HG03196 (cell line): ENCODE measurements around the gene CCL4.
"Not testable (repeated sequence)": the region's sequence is repeated elsewhere in the genome, so short reads cannot be mapped to it uniquely, and the experiment has no call there.

Experiments
- ATAC-seq: cut with Tn5 transposase; IDR thresholded peaks from one replicate; pipeline ENCODE4 v1.9.1; 2021; ENCODE audit not compliant: unreplicated experiment

Gene CCL4

DNA sequence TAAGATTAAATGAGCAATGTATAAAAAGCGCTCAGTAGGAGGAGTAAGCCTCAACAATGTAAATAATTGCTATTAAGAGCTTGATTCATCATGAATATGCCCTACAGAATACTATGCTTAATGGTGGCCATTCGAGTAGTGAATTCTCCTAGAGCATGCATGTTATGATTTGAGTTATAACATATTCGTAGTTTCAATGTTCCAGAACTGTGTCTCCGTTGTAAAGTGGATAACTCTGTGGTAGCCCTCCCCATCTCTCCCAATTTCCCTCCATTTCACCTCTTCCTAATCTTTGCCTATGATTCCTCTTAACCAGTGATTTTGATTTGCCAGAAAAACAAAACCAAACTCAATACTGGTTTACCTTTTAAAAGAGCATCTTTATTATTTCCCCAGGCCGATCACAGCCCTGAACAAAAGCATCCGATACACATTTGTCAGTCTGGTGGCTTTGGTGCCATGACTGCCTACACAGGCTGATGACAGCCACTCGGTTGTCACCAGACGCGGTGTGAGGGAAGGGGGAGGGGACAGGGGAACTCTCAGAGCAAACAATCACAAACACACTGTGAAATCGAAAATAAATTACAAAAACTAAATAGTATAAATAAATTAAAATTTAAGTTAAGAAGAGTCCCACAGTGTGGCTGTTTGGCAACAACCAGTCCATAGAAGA, 15.6 kb upstream of the CCL4 start:
- not testable (repeated sequence) for ATAC-seq

DNA sequence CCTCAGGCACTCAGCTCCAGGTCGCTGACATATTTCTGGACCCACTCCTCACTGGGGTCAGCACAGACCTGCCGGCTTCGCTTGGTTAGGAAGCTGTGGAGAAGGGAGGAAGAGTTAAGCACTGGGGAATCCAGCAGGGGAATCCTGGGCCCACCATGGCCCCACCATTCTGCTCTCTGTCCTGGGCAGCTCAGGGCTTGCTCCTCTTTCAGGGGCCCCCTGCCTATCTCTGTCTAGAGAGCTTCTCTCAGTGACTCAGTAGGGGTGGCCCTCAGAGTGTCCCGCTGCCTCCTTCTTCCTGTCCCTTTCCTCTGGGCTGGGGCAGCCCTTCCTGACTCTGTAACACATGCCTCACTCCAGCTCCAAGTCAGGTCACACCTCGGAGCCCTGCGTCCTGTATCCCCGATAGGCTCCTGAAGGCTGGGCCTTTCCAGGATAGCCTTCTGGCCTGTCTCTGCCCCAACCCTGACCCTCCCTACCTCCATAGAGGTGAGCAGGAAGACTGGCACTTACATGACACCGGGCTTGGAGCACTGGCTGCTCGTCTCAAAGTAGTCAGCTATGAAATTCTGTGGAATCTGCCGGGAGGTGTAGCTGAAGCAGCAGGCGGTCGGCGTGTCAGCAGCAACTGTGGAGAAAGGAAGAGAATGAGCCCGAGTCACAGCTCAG, 14.8 kb upstream of the CCL4 start:
- ATAC-seq = no peak

DNA sequence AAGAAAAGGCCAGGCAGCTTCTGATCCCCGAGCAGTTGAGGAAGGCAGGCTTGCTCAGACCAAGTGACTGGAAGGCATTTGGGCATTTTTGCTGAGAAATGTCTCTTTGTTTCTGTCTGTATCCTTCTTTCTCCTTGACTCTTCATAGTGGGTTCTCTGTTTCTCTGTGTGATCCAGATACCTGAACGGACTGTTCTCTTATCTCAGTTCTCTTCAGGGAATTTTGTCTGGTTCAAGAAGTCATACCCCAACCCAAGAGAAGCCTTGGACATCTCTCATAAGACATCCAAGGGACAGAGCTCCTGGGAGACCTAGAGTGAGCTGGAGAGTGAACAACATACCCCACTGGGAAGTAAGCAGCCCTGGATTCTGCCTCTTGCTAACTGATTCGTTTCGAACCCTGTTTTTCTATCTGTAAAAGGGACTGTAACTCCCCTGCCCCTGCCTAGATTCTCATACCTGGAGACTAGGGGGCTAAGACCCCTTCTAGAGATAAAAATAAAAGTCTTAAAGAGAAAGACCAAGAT, 14.2 kb upstream of the CCL4 start:
- ATAC-seq = no peak

DNA sequence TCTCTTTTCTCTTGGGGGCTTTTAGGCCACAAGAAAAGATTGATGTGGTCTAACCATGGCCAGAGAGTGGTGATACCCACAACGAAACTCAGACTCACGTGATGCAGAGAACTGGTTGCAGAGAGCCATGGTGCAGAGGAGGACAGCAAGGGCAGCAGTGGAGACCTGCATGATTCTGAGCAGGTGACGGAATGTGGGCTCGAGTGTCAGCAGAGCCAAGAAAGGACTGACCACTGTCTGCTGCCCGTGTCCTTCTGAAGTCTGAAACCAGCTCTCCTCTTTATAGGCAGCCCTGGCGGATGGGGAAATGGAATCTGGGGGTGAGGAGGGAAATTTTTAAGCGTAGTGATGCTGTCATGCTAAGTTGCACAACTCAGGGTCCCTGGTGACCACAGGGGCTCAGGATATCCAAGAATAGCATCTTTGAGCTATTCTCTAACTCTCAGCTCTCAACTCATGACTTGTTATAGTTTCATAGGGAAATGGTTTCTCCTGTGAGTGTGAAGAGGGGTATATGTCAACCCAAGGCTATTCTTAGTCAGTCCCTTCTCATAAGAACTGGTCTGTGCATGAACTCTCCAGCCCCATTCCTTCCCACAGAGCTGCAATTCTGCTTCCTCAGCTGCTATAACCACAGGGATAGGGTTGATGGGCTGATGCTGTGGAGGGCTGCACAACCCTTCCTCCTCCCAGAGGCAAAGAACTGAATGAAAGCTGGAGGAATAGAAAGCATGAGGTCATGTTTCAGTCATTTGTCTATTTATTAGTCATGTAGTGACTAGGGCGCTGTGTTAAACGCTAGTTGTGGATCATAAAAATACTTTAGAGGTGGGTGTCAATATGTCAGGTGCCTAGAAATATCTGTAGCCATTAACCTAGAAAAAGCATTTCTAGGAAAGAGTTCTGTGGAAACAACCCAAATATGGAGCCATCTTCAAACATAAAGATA, 13.5 kb upstream of the CCL4 start, which contains the start of gene CCL3:
TSS of gene CCL3 (minus strand) at position 256 of the 949 bp plus-strand sequence. CDS start at position 171, 85 bp downstream.
- peak; percentile 59 for ATAC-seq

DNA sequence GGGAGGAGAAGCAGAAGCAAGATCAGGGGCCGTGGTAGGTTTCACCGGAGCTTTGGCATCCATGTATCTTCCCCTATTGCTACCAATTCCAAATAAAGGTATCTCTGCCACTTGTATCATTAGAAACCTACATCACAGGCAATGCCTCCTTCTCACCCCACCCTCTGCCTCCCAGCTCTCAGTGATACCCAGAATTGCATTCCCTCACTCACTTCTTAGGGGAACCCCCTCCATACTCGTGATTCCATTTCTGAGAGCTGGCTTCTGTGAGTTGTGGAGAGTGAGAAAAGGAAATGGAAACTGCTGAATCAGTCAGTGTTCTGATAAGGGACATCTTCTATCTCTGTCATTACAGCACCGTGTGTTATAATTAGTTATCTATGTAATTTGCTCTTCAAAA, 11.4 kb upstream of the CCL4 start:
- no peak for ATAC-seq

DNA sequence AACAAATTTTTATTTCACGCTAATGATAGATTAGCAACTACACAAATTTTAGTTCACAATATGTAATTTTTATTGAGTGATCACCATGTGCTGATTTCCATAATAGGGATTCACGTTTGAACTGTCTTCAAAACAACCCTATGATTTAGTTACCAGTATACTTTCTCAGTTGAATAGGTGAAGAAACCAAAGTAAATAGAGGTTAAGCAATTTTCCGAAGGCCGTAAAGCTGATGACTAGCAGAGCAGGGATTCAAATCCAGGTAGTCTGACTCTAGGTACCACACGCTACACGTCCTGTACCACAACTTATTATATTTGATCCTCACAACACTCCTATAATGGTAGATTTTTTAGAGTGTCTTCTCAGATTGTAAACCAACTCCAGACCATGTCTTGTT, 10.9 kb upstream of the CCL4 start:
- not testable (repeated sequence) for ATAC-seq

DNA sequence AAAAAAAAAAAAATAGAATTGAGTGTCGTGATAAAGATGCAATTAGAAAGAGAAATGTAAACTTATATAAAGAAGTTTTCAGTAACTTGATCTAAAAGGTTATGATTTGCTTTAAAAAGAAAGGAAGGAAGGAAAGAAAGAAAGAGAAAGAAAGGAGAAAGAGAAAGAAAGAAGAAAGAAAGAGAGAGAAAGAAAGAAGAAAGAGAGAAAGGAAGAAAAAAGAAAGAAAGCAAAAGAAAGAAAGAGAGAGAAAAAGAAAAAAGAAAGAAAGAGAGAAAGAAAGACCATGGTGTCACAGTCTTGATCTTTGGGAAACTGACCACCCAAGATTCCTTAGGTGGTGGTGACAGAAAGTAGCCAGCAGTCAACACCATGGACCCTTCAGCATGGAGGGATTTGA, 9.4 kb upstream of the CCL4 start:
- ATAC-seq = no peak

DNA sequence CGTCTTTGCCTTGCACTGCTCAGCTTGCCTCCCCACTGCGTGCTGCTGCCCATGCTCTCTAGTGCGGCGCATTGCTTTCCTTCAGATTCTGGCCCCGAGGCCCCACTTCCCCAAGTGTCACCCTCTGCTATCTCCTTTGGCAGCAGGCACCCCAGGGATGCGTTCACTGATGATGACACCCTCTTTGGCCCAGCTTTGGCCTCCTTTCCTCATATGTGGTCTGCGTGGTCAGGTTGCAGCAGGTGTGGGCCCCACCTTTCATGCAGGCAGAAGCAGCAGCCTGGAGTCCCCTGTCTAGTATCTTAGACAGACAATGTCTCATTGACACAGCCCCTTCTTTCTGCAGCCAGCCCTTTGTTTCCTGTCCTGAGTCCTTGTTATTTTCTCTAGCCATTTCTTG, 8.9 kb upstream of the CCL4 start:
- ATAC-seq = no peak

DNA sequence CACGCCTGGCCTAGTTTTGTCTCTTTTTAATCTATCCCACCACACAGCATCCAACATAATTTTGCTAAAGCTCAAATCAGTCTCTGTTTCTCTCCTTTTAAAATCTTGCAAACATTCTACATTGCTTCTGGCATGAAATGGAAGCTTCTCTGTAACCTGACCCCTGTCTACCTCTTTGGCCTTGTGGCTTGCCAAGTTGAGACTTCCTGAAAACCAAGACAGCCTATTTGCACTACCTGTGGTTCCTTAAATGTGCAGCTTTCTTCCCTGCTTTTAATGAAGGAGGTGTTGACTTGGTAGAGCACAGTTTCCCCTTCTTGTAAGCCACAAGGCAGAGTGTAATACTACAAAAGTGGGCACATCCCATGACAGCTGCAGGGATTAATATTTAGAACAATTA, 7.6 kb upstream of the CCL4 start:
- ATAC-seq = no peak

DNA sequence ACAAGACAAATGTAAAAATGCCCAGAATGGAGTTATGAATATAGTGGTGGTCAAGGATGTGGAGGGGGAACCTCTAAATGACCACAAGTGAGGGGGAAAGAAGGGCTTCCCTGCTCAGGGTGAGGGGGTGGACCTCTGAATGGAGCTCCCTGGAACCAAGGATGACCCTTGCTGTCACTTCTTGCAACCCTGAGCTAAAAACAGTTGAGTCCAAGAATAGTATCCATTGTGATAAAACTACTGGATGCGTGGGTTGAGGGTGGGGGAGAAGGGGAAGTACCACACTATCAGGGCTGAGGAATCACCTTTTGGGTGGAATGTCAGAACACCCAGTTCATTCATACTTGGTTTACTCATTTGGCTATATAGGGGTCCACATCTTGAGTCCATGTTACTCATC, 4.6 kb upstream of the CCL4 start:
- not testable (repeated sequence) for ATAC-seq

DNA sequence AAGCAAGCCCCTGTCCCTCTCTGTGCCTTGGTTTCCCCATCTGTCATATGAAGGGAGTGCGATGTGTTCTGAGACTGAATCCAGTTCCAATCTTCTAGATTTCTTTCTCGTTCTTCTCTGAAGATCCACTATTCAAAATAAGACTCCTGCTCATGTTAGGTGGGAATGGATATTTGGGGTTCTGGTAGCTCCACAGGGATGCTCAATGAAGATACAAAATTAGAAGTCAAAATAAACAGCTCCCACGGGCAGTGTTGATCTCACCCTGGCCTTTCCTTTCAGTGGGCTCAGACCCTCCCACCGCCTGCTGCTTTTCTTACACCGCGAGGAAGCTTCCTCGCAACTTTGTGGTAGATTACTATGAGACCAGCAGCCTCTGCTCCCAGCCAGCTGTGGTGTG, 619 bp downstream of the CCL4 start:
- not testable (repeated sequence) for ATAC-seq

DNA sequence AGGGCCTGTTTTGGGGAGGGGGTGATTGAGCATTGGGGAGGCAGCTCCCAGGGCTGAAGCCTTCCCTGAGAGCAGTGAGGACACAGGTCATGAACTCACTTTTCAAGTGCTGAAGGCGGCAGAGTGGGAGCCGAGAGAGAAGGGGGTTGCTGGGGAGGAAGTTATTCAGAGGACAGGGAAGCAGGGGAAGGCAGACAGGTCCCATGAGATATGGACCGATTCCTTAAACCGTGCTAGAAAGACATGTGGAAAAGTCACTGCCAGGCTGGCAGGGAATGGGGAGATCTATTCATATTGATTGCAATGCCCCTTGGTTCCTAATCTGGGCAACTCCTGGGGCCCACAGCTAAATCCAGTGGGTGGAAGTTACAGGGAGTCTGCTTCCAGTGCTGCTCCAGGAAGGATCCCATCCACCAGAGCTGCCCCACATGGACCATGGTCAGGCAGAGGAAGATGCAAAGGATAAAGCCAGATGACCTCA, 1.1 kb downstream of the CCL4 start:
- ATAC-seq = no peak

DNA sequence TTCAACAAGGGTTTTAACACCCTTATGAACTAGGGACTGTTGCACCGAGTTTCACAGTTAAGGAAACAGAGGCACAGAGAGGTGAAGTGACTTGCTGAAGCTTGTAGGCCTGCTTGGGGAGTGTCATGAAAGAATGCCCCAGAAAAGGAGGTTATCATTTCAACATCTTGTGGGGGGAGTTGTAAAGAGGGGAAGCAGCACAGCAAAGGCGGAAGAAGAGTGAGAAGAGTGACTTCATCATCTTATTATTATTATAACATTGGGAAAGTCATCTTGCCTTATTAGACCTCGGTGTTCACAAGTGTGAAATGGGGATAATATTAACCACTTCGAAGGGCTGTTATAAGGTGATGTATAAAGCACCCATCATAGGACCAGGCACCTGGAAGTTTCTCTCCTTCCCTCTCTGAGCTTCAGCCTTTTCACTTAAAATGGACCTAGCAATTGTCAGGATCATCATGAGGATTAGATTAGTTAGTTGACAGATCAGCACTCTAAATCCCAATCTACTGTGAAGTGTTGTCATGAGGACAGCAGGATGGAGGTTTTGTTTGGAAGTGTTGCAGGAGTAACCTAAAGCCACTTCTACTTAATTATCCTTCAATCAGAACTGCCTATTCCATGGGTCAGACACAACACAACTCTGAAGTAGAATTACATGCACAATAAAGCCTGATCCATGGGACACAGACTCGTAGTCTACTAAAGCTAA, 2.3 kb downstream of the CCL4 start:
- no peak for ATAC-seq

DNA sequence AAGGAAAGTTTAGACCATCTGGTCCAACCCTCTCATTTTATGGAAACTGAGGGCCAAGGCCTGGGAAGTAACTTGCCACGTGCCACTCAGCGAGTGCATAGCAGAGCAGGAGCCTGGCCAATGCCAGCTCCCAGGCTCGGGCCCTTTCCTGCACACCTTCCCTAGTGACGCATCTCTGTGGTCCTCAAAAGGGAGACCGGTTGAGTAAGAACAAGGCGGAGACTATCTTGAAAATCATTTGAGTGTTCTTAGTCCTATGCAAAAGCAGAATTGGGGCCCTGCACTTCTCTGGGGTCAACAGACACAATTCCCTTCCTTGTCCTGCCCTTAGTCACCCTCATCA, 2.8 kb downstream of the CCL4 start:
- ATAC-seq = no peak

DNA sequence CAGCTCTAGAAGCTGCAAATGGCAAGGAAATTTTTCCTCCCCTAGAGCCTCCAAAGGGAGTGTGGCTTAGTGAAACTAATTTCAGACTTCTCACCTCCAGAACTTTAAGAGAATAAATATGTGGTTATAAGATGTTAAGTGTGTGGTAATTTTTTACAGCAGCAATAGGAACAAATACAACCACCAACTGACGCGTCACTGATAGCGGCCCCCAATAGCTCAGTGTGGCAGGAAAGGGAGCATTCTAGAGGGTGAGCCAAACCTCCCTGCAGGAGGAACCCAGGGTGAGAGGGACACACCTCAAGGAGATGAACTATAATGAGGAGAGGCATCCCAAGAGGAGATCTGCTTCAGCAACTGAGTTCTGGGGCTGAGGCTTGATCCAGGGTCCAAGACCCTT, 4.0 kb downstream of the CCL4 start:
- ATAC-seq = no peak

DNA sequence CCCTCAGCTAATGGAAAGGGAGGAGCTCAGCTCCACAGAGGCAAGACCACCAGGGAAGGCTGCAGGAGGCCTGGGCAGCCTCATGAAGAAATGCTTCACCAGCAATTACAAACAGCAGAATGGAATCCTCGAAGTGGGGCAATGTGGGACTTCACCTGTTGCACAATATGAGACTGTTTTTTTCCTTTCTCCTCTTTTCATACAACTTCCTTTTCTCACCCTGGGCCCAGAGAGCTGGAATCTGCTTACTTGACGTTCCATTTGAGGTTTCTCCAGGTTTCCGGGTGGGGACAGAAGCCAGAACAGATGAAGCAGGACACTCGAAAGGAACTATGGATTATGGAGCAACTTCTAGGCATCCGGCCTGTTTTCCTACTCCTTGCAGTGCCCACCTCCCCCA, 4.6 kb downstream of the CCL4 start:
- not testable (repeated sequence) for ATAC-seq

DNA sequence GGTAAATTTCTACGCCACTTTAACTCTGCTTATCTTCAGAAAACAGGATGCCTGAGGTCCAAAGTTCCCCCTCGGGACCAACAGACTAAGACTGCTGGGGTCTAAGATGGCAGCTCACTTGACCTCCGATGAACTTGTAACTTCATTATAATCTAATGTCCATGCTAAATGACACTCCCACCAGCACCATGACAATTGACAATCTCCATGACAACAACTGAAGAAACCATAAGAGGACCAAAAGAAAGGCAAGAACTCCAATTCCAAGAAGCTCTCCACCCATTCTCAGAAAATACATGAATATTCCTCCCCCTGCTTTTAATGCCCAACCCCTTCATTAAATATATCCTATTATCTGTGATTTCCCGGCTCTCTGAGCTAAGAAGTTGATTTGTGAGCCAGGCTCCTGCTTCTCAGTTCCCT, 7.5 kb downstream of the CCL4 start:
- ATAC-seq = no peak

DNA sequence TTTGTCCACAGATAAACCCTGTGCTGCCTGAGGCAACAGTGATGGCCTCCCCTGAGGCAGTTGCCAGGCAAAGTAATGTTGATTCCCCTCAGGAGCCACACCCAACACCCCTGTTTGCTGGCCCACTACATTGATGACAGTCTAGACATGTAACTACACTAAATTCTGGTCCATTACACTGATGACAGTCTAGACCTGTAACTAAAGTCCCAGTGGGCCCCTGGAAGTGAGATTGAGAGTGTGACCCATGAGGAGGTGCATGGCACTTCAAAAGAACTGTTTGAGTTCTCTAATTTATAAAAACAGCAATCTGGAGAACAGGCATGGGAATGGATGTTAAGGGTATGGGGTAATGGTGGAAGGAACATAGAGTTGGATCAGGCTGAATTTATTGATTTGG, 8.9 kb downstream of the CCL4 start:
- no peak for ATAC-seq

DNA sequence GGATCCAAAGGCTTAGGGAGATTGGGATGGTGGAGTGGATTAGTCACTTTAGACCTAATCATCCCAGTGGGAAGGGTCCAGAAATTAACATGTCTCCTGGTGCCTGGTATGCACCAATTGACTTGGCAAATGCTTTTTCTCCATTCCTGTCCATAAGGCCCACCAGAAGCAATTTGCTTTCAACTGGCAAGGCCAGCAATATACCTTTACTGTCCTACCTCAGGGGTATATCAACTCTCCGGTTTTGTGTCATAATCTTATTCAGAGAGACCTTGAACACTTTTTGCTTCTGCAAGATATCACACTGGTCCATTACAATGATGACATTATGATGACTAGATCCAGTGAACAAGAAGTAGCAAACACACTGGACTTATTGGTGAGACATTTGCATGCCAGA, 9.5 kb downstream of the CCL4 start:
- not testable (repeated sequence) for ATAC-seq

DNA sequence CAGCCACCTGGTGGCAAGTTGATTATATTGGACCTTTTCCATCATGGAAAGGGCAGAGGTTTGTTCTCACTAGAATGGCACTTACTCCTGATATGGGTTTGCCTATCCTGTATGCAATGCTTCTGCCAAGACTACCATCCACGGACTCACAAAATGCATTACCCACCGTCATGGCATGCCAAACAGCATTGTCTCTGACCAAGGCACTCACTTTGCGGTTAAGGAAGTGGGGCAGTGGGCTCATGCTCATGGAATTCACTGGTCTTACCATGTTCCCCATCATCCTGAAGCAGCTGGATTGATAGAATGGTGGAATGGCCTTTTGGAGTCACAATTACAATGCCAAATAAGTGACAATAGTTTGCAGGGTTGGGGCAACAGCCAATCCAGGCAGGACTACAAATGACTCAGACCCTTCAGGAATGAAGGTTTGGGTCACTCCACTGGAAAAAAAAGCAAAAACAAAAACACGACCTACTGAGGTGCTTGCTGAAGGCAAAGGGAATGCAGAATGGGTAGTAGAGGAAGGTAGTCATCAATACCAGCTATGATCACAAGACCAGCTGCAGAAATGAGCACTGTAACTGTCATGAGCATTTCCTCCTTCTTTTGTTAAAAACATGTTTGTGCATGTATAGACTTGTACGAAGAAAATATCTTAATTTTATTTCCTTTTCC, 11.5 kb downstream of the CCL4 start:
- not testable (repeated sequence) for ATAC-seq
